Measurements from ENCODE around the gene CBY1.

The CBY1 gene

GRCh38 chr22:38649841-38650522 lies 6.5 kb upstream of the CBY1 start:
- no peak for DNase-seq (ENCODE audit: low read depth)

- DNase-seq (ENCODE audit: low read depth) = no peak
These were observed 3.6 kb upstream of the CBY1 start for GRCh38 chr22:38652859-38653258.

- no peak for DNase-seq (ENCODE audit: low read depth)
These were observed 2.7 kb upstream of the CBY1 start for GRCh38 chr22:38653741-38654140.

GRCh38 chr22:38655519-38656255 lies 751 bp upstream of the CBY1 start:
- DNase-seq (ENCODE audit: low read depth) = no peak

GRCh38 chr22:38657045-38657909 lies 839 bp downstream of the CBY1 start:
- no peak for DNase-seq (ENCODE audit: low read depth)

- DNase-seq (ENCODE audit: low read depth) = no peak
These were observed 18.4 kb downstream of the CBY1 start for GRCh38 chr22:38674888-38675287.

- no peak for DNase-seq (ENCODE audit: low read depth)
These were observed 19.4 kb downstream of the CBY1 start for GRCh38 chr22:38675833-38676232.

GRCh38 chr22:38681582-38682335 lies 25.3 kb downstream of the CBY1 start, which contains the start of gene TOMM22:
Gene TOMM22, plus strand, starts transcription at chr22:38681957. Its CDS starts 22 bp downstream, at chr22:38681979.
- peak; percentile 83 for DNase-seq (ENCODE audit: low read depth)

GRCh38 chr22:38684895-38685294 lies 28.5 kb downstream of the CBY1 start:
- DNase-seq (ENCODE audit: low read depth) = no peak

GRCh38 chr22:38685761-38686160 lies 29.3 kb downstream of the CBY1 start:
- DNase-seq (ENCODE audit: low read depth) = no peak

GRCh38 chr22:38689651-38690050 lies 33.2 kb downstream of the CBY1 start:
- no peak for DNase-seq (ENCODE audit: low read depth)

GRCh38 chr22:38694049-38694448 lies 37.6 kb downstream of the CBY1 start:
- DNase-seq (ENCODE audit: low read depth) = no peak

GRCh38 chr22:38694940-38695339 lies 38.5 kb downstream of the CBY1 start:
- DNase-seq (ENCODE audit: low read depth) = no peak

- DNase-seq (ENCODE audit: low read depth) = peak; percentile 53
These were observed 40.4 kb downstream of the CBY1 start for GRCh38 chr22:38696606-38697424.

- DNase-seq (ENCODE audit: low read depth) = peak; percentile 24
These were observed 41.1 kb downstream of the CBY1 start for GRCh38 chr22:38697425-38698089.

GRCh38 chr22:38698407-38699094 lies 42.1 kb downstream of the CBY1 start:
- no peak for DNase-seq (ENCODE audit: low read depth)

- no peak for DNase-seq (ENCODE audit: low read depth)
These were observed 42.7 kb downstream of the CBY1 start for GRCh38 chr22:38699143-38699542.

GRCh38 chr22:38699784-38700183 lies 43.3 kb downstream of the CBY1 start:
- peak; percentile 42 for DNase-seq (ENCODE audit: low read depth)

GRCh38 chr22:38700270-38700788 lies 43.9 kb downstream of the CBY1 start:
- peak; percentile 64 for DNase-seq (ENCODE audit: low read depth)

Measured in fibroblast of gingiva (primary cell).